Esophagus (tissue), 2 donors: Measurements from ENCODE around the gene MTFMT. TPM values are rescaled to one million over a fixed set of nuclear protein-coding genes. Genes with fewer than 3 reads are reported as not detected.

Experiments used
- H3K27ac ChIP-seq, 2 donors: one replicate each; pipeline ENCODE4 v1.5.1; 2013; ENCODE audit warnings: low read depth in 2 of 2, mild to moderate bottlenecking in 2 of 2, inconsistent platforms in 1 of 2, low read length in 1 of 2, moderate library complexity in 1 of 2
- H3K27me3 ChIP-seq, 2 donors: one replicate each; pipeline ENCODE4 v1.6.1; 2013; ENCODE audit warnings: low read length in 2 of 2, control low read depth in 1 of 2, mild to moderate bottlenecking in 1 of 2; ENCODE audit not compliant: insufficient read depth in 2 of 2, control insufficient read depth in 1 of 2
- H3K36me3 ChIP-seq, 2 donors: one replicate each; pipeline ENCODE4 v1.6.1; 2013; ENCODE audit warnings: low read length in 1 of 2; ENCODE audit not compliant: control insufficient read depth in 2 of 2, insufficient read depth in 2 of 2
- H3K4me1 ChIP-seq, 2 donors: one replicate each; pipeline ENCODE4 v1.6.1; 2013; ENCODE audit warnings: low read length in 1 of 2; ENCODE audit not compliant: control insufficient read depth in 2 of 2, insufficient read depth in 2 of 2
- H3K4me3 ChIP-seq, 2 donors: one replicate each; pipeline ENCODE4 v1.5.1; 2013; ENCODE audit warnings: low read length in 2 of 2, mild to moderate bottlenecking in 2 of 2, low read depth in 1 of 2, moderate library complexity in 1 of 2
- H3K9me3 ChIP-seq, 2 donors: one replicate each; pipeline ENCODE4 v1.6.1; 2013; ENCODE audit warnings: mild to moderate bottlenecking in 2 of 2, low read depth in 1 of 2, low read length in 1 of 2, moderate library complexity in 1 of 2; ENCODE audit not compliant: control insufficient read depth in 2 of 2, insufficient read depth in 1 of 2
- WGBS, 2 donors: extraction: QIAGEN DNeasy Blood & Tissue Kit; methylation state at CpG; one replicate each; pipeline ENCODE4 v1.1.7; 2013; 5-methylcytosine and 5-hydroxymethylcytosine counted together
- polyA plus RNA-seq, 2 donors: library from polyadenylated mRNA; stranded (reverse); fragments of 200-250 nt; gene quantifications; one replicate each; pipeline ENCODE4 v1.2.3, GENCODE V29; 2013
- donor health status: healthy with polysubstance abuse.
- donor health status: Bipolar disorder and iron deficiency.

Gene MTFMT
- polyA plus RNA-seq, 2 donors, result 3.1 to 6.9 TPM

DNA sequence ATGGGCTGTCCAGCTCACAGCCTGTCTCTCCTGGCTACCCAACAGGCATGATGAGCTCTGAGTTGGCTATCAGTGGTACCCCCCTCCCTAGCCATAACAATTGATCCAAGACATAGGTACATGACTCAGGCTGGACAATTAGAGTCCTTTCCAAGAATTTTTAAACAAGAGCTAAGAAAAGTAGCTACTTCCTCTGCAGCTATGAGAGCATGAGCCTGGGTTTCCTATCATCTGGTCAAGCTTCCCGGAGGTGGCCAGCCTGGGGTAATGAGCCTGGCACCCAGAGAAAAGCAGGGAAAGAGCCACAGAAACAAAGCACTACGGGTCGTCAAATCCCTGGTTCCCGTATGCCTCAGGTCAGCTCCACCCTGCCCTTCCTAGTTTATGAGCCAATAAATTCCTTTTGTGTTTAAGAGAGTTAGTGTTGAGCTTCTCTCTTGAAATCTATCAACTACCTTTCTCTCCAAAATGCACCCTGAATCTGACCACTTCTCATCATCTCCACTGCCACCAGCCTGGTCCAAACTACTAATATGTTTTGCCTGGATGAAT lies 13.4 kb upstream of the MTFMT start:
- 45 to 53% methylated on average over 4 of the region's 4 CpGs for WGBS, 2 donors
- Histone ChIP-seq H3K27me3 (no peaks in the 10 kb centered on the region), H3K27ac (no peak overlapping the region), H3K36me3 (no peaks in the 10 kb centered on the region), H3K4me1 (peaks cover 0 to 9% of the 10 kb centered on the region in 2 donors), H3K4me3 (no peak overlapping the region), H3K9me3 (no peaks in the 10 kb centered on the region)

GRCh38 chr15:65041787-65042186 lies 12.3 kb upstream of the MTFMT start:
- no peak overlapping the region for H3K27ac ChIP-seq

DNA sequence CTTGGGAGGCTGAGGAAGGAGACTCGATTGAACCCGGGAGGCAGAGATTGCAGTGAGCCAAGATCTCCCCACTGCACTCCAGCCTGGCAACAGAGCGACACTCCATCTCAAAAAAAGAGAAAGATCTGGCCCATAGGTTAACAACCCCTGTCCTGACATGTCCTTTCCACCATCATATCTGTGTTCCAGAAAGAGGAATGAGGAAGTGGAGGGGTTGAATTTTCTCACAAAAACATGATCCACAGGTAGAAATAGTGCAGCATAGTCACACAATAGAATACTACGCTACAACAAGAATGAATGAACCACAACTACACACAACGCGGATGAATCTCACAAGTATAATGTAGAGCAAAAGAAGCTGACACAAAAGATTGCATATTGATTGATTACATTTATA lies 11.0 kb upstream of the MTFMT start:
- H3K36me3 ChIP-seq, result no peaks in the 10 kb centered on the region
- H3K4me1 ChIP-seq, result peaks cover 0 to 9% of the 10 kb centered on the region in 2 donors
- no peaks in the 10 kb centered on the region for H3K9me3 ChIP-seq
- 54 to 72% methylated on average over 6 of the region's 6 CpGs for WGBS, 2 donors
- no peak overlapping the region for H3K4me3 ChIP-seq
- H3K27me3 ChIP-seq, result no peaks in the 10 kb centered on the region
- H3K27ac ChIP-seq, result no peak overlapping the region

More at GRCh38 chr15:65041787-65042186, 12.3 kb upstream of the MTFMT start:
- H3K4me1 ChIP-seq, result peaks cover 0 to 9% of the 10 kb centered on the region in 2 donors
- H3K27me3 ChIP-seq, result no peaks in the 10 kb centered on the region
- WGBS, 2 donors, result 83 to 92% methylated on average over 2 of the region's 2 CpGs
- no peak overlapping the region for H3K4me3 ChIP-seq
- no peaks in the 10 kb centered on the region for H3K9me3 ChIP-seq
- no peaks in the 10 kb centered on the region for H3K36me3 ChIP-seq

DNA sequence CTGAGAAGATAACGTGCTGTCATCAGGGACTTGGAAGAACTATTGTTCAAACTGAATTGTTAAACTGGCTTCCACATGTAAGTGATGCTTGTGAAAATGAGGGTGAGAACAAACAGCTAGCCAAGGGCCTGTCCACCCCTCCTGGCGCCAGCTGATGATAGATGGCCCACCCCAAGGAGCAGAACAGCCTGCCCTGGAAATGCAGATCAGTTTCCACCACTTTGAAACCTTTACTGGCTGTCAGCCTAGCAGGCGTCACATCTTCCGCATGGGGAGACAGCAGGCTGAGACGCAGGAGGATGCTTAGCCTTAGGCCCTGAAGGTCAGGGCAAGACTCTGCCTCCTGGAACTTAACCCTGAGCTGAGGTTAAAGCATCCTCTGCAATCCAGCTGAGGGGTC lies 9.4 kb upstream of the MTFMT start:
- Histone ChIP-seq H3K9me3 (no peaks in the 10 kb centered on the region), H3K27ac (no peak overlapping the region), H3K27me3 (no peaks in the 10 kb centered on the region), H3K36me3 (no peaks in the 10 kb centered on the region), H3K4me3 (no peak overlapping the region), H3K4me1 (peaks cover 0 to 9% of the 10 kb centered on the region in 2 donors)
- WGBS, 2 donors, result 69 to 74% methylated on average over 5 of the region's 5 CpGs

- Histone ChIP-seq H3K27ac (no peak overlapping the region), H3K4me3 (no peak overlapping the region), H3K36me3 (no peaks in the 10 kb centered on the region), H3K27me3 (no peaks in the 10 kb centered on the region), H3K9me3 (no peaks in the 10 kb centered on the region), H3K4me1 (peaks cover 0 to 9% of the 10 kb centered on the region in 2 donors)
- WGBS, 2 donors, result 93% methylated on average over 3 of the region's 3 CpGs
Observed at GRCh38 chr15:65038428-65038827, 9.0 kb upstream of the MTFMT start.

- no peak overlapping the region for H3K4me3 ChIP-seq
- H3K27me3 ChIP-seq, result no peaks in the 10 kb centered on the region
- H3K9me3 ChIP-seq, result no peaks in the 10 kb centered on the region
- 88 to 89% methylated on average over 1 of the region's 1 CpG for whole genome bisulfite sequencing, 2 donors
- H3K4me1 ChIP-seq, result peaks cover 0 to 8% of the 10 kb centered on the region in 2 donors
- no peaks in the 10 kb centered on the region for H3K36me3 ChIP-seq
- no peak overlapping the region for H3K27ac ChIP-seq
Observed at GRCh38 chr15:65037309-65037708, 7.9 kb upstream of the MTFMT start.

DNA sequence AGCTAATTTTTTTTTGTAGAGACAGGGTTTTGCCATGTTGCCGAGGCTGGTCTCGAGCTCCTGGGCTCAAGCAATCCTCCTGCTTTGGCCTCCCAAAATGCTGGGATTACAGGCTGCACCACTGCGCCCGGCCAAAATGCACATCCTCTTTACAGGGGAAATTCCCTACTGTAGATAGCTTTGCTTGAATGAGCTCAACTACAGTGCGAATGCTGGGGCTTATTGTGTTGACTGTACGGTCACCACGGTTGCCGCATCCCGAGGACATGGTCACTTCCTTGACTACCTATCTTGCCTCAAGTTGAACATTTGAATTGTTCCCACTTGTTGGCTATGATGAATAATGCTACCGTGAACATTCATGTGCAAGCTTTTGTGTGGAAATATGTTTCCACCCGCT lies 5.3 kb upstream of the MTFMT start:
- no peaks in the 10 kb centered on the region for H3K36me3 ChIP-seq
- H3K4me1 ChIP-seq, result peaks cover 0 to 6% of the 10 kb centered on the region in 2 donors
- H3K27me3 ChIP-seq, result no peaks in the 10 kb centered on the region
- no peaks in the 10 kb centered on the region for H3K9me3 ChIP-seq
- WGBS, 2 donors, result 84 to 89% methylated on average over 11 of the region's 11 CpGs
- no peak overlapping the region for H3K4me3 ChIP-seq
- no peak overlapping the region for H3K27ac ChIP-seq

- no peak overlapping the region for H3K4me3 ChIP-seq
- H3K36me3 ChIP-seq, result no peaks in the 10 kb centered on the region
- peaks cover 0 to 3% of the 10 kb centered on the region in 2 donors for H3K4me1 ChIP-seq
- 6 to 10% methylated on average over 4 of the region's 4 CpGs for WGBS, 2 donors
- no peaks in the 10 kb centered on the region for H3K9me3 ChIP-seq
- H3K27me3 ChIP-seq, result no peaks in the 10 kb centered on the region
- no peak overlapping the region for H3K27ac ChIP-seq
Observed at GRCh38 chr15:65033659-65034269, 4.3 kb upstream of the MTFMT start.

DNA sequence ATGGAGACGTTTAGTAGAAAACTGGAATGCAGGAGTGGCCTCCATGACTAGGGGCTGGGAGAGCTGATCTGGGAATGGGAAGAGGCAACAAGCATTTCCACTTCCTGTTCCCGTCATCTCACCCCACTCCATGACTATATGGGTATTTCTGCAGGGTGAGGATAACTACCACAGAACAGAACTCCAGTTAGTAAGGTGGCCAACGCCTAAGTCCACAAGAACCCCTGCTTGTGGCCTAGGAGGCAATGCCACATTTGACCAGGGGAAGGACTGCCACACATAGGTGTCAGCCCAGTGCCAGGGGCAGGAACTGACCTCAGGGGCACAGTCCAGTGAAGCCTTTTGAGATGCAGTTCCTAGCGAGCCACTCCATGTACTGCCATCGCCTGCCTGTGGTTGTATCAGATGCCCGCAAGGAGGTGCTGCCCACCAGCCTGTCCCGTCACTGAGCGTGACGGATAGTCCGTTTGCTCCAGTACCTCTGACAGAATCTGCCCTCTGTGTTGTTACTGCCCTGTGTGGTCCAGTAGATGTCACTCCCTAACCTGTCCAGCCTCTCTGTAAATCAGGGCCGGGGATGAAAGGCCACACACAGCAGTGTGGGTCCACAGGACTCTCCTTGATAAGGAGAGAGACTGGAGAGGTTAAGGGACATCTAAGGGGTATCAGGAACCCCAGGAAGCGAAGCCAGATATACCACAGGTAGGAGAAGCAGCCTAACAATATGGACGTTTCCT lies 3.5 kb upstream of the MTFMT start:
- no peaks in the 10 kb centered on the region for H3K36me3 ChIP-seq
- peaks cover 0 to 7% of the 10 kb centered on the region in 2 donors for H3K4me1 ChIP-seq
- H3K9me3 ChIP-seq, result no peaks in the 10 kb centered on the region
- H3K27me3 ChIP-seq, result no peaks in the 10 kb centered on the region
- 31 to 32% methylated on average over 13 of the region's 13 CpGs for WGBS, 2 donors
- no peak overlapping the region for H3K27ac ChIP-seq
- H3K4me3 ChIP-seq, result no peak overlapping the region
